Erythroblast (primary cell): ENCODE data around the gene TENM3.

Experiments used
- GATA1 ChIP-seq: IDR thresholded peaks from 2 replicates; pipeline ENCODE4 v1.6.1; 2011; ENCODE audit warnings: low read depth, mild to moderate bottlenecking, control low read depth, low read length, moderate library complexity
- POLR2A ChIP-seq: IDR thresholded peaks from 2 replicates; pipeline ENCODE4 v1.6.1; 2011; ENCODE audit warnings: mild to moderate bottlenecking, low read length

DNA sequence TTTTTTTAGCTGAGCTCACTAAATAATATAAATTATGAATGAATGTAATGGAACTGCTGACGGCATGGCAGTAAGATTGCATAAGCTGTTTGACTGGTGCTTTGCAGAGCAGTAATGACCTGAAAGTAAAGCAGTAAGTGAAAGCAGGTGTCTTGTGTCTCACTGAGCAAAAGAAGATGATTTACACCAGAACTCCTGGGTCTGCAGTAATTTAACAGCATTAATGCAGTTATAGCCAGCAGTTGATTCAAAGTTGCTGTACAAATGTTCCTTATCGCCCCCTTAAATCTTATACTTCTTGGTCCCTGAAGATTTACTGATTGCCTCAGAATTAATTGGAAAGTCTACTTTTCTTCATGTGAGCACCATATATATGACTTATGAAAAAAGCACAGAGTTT is 486.3 kb downstream of the TENM3 start:
- TF ChIP-seq POLR2A (no peak), GATA1 (no peak)
